ENCODE measurements around the gene TBCA. TPM values are rescaled to one million over a fixed set of nuclear protein-coding genes. Genes with fewer than 3 reads are reported as not detected.

TBCA gene
- total RNA-seq, 1 donor = 91.5 TPM

DNA sequence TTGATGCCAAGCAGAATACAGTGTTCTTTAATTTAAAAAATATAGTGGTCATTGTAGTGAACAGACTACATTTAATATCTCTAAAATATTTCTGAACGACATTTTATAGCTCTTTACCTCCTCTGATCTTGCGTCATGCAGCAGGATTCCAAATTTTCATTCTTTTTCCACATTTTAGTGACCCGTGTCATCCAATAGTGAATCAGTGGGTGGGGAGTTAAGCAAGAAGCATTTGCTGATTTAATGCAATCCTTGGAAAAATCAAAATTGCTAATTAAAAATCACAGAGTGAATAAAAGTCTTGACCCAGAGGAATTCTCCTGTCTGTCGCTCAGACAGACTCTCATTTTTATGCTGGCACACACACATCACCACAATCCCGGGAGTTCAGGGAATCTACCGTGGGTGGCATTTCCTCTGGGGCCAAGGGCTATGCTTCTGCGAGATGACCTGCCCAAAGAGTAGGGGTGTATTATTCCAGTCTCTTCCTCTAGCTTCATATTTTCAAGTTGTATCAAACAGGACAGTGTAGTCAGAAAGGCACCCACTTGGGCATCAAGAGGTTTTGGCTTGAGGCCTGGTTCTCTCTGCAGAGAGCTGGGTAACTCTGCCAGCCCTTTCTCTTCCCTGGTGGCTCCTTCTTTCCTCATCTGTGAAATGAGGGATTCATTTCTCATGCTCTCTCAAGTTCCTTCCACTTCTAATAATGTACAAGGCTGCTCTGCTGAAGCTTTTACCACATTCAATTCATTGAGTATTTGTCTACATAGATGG is 112.9 kb downstream of the TBCA start:
- H3K4me3 ChIP-seq (ENCODE audit: low read depth, low read length) = no peak overlapping the region
- TF ChIP-seq CTCF (IDR thresholded peaks at IDR 0.05; ENCODE audit: insufficient read depth, low read depth, low read length) = no peak
- DNase-seq (ENCODE audit: low read depth) = no peak

DNA sequence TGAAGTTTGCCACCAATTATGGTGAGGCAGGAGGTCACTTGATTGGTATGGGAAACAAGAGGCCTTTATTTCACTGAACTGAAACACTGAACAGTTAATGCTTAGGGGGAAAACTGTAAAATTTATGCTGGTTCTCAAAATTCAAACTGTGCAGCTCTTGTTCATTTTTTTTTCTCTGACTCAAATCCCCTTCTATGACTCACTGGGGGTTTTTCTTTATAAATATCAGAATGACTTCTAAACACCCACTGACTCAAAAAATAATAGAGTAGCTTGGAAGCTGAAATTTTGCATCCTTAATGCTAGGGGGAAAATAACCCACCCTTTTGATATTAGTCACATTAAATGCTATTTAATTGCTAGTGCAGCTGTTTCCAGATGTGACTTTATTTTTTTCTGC is 113.5 kb downstream of the TBCA start:
- no peak for TF ChIP-seq CTCF (IDR thresholded peaks at IDR 0.05; ENCODE audit: insufficient read depth, low read depth, low read length)
- DNase-seq (ENCODE audit: low read depth) = no peak
- no peak overlapping the region for H3K4me3 ChIP-seq (ENCODE audit: low read depth, low read length)

DNA sequence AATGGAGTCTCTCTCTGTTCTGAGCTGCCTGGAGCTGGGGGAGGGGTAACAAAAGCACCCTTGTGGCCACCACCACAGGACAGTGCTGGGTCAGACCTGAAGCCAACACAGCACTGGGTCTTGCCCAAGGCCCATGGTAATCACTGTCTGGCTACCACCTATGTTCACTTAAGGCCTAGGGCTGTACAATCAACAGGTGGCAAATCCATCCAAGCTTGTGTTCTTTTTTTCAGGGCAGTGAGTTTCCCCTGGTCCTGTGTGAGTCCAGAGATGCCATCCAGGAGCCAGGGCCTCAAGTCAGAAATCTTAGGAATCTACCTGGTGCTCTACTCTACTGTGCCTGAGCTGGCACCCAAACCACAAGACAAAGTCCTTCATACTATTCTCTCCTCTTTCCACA is 117.5 kb downstream of the TBCA start:
- no peak for DNase-seq (ENCODE audit: low read depth)
- H3K4me3 ChIP-seq (ENCODE audit: low read depth, low read length) = no peak overlapping the region

GRCh38 chr5:77651343-77651742 is 124.8 kb downstream of the TBCA start:
- no peak overlapping the region for H3K4me3 ChIP-seq (ENCODE audit: low read depth, low read length)
- TF ChIP-seq CTCF (IDR thresholded peaks at IDR 0.05; ENCODE audit: insufficient read depth, low read depth, low read length) = no peak
- no peak for DNase-seq (ENCODE audit: low read depth)

More for the DNA sequence above, 117.5 kb downstream of the TBCA start:
- no peak for TF ChIP-seq CTCF (IDR thresholded peaks at IDR 0.05; ENCODE audit: insufficient read depth, low read depth, low read length)

GRCh38 chr5:77650686-77651085 is 125.5 kb downstream of the TBCA start:
- TF ChIP-seq CTCF (IDR thresholded peaks at IDR 0.05; ENCODE audit: insufficient read depth, low read depth, low read length) = no peak
- DNase-seq (ENCODE audit: low read depth) = no peak
- no peak overlapping the region for H3K4me3 ChIP-seq (ENCODE audit: low read depth, low read length)

- H3K4me3 ChIP-seq (ENCODE audit: low read depth, low read length) = no peak overlapping the region
- no peak for TF ChIP-seq CTCF (IDR thresholded peaks at IDR 0.05; ENCODE audit: insufficient read depth, low read depth, low read length)
- no peak for DNase-seq (ENCODE audit: low read depth)
These were observed 126.4 kb downstream of the TBCA start for GRCh38 chr5:77649776-77650175.
